Mononuclear cell (primary cell): Measurements from ENCODE around the gene ACSL1. TPM values are rescaled to one million over a fixed set of nuclear protein-coding genes. Genes with fewer than 3 reads are reported as not detected.

Source experiments
- H3K27me3 ChIP-seq: 2 replicates; pipeline ENCODE4 v1.6.0; 2011; ENCODE audit warnings: low read length, control low read depth; ENCODE audit not compliant: insufficient read depth
- H3K4me1 ChIP-seq: 2 replicates; pipeline ENCODE4 v1.5.1; 2011; ENCODE audit warnings: mild to moderate bottlenecking, low read length, control low read depth; ENCODE audit not compliant: insufficient read depth
- H3K4me3 ChIP-seq: 2 replicates; pipeline ENCODE4 v1.5.1; 2011; ENCODE audit warnings: mild to moderate bottlenecking, low read length, moderate library complexity
- H3K9me3 ChIP-seq: 2 replicates; pipeline ENCODE4 v1.5.1; 2011; ENCODE audit warnings: low read depth, mild to moderate bottlenecking, control low read depth, low read length
- total RNA-seq: library from RNA; depleted of rRNA; stranded (reverse); fragments of >200 nt; gene quantifications from one replicate; pipeline ENCODE4 v1.2.3, GENCODE V29; 2012

ACSL1 gene
- total RNA-seq, 1 donor = 110 TPM

DNA sequence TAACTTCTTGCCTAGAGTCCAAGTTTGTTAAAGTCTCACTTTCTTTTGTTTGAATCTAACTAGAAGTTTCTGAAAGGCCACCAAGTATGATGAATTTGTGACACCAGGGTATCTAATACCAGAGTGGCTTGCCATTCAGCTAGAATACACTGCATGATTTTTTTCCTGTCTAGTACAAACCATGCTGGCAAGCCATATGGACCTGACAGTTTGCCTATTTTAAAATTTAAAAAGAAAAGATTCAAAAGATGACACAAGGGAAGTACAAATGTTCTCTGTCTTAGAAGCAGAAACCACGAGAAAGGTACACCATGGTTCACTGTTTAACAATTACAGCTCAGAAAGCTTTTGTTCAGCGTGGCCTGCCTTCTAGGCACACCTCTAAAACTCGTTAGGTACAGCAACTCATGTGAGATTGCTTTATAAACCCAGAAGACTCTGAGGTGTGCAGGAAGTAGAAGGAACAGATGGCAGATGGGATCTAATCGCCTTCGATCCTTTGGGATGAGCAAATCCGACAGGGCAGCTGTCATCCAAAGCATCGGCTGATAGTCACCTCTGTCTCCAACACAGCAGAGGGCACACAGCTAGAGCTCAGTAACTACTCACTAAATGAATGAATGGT is 56.5 kb downstream of the ACSL1 start:
- H3K9me3 ChIP-seq = no peaks in the 10 kb centered on the region
- no peaks in the 10 kb centered on the region for H3K4me1 ChIP-seq
- H3K27me3 ChIP-seq = no peaks in the 10 kb centered on the region
- no peak overlapping the region for H3K4me3 ChIP-seq

DNA sequence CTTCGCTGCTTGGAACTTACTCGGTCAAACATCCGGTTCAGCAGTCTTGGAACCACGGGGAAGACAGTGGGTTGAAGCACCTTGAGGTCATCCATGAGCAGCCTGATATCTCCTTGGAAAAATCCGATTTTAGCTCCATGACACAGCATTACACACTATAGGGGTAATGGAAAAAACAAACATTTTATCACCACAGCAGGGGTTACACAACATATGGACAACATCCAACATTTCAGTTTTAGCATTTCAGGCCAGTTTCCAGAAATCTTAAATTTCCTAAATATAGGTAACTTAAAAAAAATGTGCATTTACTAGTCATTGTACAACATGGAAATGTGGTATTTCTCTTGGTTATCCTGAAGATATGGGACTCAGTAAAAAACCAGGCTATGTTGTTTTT is 57.5 kb downstream of the ACSL1 start:
- Histone ChIP-seq H3K4me1 (no peaks in the 10 kb centered on the region), H3K4me3 (no peak overlapping the region), H3K27me3 (no peaks in the 10 kb centered on the region), H3K9me3 (no peaks in the 10 kb centered on the region)

DNA sequence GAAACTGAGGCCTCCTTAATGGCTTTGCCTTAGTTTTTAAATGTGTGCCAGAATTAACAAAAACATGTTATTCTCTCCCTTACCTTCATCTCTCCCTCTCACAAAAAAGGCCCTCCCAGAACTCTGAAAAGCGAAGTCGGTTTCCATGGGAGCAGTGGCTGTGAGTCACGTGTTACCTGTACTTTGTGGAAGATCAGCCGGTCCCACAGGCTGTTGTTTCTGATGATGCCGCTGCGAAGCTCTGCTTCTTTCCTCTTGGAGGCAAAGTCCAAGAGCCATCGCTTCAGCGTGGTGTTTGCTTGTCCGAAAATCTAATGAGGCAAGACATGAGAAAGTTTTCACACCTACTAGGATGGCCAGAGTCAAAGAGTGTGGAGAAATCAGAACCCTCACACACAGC is 59.3 kb downstream of the ACSL1 start:
- Histone ChIP-seq H3K27me3 (no peaks in the 10 kb centered on the region), H3K4me1 (peaks cover 10% of the 10 kb centered on the region), H3K4me3 (no peak overlapping the region), H3K9me3 (no peaks in the 10 kb centered on the region)

DNA sequence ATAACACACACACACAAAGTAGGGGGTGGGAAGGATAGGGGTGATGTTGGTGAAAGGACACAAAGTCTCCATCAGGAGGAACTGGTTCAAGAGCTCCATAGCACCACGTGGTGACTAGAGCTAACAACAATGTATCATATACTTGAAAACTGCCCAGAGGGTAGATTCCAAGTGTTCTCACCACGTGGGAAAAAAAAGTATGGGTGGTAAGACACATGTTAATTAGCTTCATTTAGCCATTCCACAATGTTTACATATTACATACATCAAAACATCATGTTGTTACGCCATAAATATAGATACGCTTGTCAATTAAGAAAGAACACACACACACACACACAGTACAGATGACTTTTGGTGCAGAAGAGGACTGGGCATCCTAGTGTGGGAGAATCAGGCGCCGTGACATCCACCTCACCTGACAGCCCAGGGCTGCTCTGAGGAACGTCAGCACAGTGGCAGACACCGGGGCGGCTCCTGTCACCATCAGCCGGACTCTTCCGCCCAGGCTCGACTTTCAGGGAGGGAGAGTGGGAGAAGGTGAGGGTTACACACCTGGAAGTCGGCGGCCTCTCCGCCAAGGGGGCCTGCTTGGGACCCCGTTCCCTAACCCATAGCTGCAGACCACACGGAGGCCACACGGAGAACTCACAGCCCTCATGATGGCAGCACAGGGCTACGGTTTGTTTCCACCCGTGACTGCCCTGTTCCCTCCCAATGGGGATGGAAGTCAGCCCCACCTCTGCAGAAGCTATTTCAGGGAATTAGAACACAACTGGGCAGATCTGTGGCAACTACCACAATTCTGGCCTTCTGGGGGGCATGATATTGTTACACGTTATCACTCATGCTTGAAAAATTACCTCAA is 60.1 kb downstream of the ACSL1 start:
- H3K9me3 ChIP-seq = no peaks in the 10 kb centered on the region
- peaks cover 10% of the 10 kb centered on the region for H3K4me1 ChIP-seq
- no peak overlapping the region for H3K4me3 ChIP-seq
- H3K27me3 ChIP-seq = no peaks in the 10 kb centered on the region

DNA sequence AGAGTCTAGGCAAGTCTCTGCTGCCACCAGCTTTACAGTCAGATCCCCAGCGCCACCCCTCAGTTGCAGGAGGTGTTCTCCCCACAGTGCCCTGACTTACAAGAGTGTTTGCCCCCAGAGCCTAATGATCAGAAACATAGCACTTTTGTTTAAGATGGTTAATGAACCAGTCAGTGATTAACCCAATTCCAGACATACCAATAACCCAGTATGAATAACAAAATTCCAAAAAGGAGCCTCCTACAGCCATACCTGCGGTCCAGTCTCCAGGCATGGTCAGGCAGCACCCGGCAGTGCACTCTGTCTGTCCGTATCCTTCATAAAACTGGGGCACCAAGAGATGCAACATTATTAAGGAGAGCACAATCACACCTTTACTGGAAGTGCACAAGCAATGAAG is 61.2 kb downstream of the ACSL1 start:
- H3K4me3 ChIP-seq = no peak overlapping the region
- H3K9me3 ChIP-seq = no peaks in the 10 kb centered on the region
- peaks cover 10% of the 10 kb centered on the region for H3K4me1 ChIP-seq
- H3K27me3 ChIP-seq = no peaks in the 10 kb centered on the region

DNA sequence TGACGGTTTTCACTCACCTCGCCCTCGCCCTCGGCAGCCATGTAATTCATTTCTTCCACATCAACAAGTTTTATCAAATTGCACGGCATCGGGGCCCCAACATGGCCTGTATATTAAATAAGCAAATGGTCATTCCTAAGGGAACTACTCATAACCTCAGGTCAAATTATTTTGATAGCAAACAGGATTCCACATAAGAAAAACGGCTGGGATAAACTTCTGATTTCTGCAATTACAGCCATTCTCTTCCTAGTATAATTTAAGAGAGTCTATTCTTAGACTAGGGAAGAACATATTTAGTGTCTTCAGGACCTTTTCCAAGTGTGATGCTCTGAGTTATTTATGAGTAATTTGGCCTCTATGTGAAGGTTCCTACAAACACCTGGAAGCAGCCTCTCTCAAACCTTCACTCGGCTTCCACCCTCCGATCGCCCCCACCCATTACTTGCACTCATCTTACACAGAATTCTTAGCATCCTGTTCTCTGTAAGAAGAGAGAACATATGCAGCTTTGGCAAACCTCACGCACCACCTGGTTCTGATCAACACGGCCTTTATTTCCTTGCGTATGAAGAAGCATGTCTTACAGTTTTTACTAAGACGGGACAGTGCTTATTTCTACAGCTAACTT is 62.5 kb downstream of the ACSL1 start:
- no peak overlapping the region for H3K4me3 ChIP-seq
- no peaks in the 10 kb centered on the region for H3K9me3 ChIP-seq

DNA sequence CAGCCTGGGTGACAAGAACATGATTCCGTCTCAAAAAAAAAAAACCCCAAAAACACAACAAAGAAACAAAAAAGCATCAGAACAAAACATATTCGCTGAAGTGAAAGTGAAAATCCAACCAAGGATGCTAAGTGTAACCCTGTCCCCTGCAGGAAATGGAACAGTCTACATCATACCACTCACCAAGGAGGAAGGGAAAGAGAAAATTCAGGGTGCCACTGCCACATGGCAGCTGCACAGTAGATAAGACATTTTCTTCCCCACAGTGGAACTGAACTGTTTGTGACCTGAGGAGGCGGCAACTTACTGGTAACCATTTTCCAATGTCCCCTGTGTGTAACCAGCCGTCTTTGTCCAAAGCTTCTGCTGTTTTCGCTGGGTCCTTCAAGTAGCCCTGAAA is 63.7 kb downstream of the ACSL1 start:
- Histone ChIP-seq H3K27me3 (no peaks in the 10 kb centered on the region), H3K4me1 (peaks cover 10% of the 10 kb centered on the region), H3K9me3 (no peaks in the 10 kb centered on the region), H3K4me3 (no peak overlapping the region)

More for the DNA sequence above, 62.5 kb downstream of the ACSL1 start:
- peaks cover 10% of the 10 kb centered on the region for H3K4me1 ChIP-seq
- H3K27me3 ChIP-seq = no peaks in the 10 kb centered on the region

DNA sequence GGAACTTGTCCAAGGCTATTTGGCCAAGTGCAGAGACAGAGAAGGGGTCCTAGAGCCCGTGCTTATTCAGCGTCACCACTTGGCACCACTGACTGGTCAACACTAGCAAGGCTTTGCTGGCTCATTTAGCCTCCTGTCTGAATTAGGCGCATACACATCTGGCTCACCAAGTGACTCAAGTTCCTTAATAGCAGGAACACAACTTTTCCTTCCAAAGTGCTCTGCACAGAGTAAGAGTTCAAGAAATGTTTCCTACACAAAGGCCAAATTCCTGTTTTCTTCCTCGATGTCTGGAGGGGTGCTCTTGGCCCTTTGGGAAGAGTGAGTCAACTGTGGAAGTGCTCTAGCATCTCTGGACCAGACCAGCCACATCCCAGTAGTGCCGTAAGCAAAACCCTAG is 65.1 kb downstream of the ACSL1 start:
- Histone ChIP-seq H3K4me1 (peaks cover 10% of the 10 kb centered on the region), H3K27me3 (no peaks in the 10 kb centered on the region), H3K9me3 (no peaks in the 10 kb centered on the region), H3K4me3 (no peak overlapping the region)

DNA sequence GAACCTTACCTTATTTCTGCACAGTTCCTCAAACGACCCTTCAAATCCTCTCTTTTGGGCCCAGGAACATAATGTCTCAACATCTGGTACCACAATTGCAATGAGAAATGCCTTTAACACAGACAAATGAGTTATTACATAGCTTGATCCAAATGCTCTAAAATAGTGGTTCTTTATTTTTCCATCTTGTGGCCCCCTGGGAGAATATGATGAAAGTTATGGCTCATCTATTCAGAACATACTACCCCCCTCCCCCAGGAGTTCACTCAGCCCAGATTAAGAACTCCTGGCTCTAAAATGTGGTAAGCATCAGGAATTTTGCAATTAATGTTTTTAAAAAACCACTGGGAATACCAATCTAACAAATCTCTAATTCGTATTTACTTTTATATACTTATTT is 68.0 kb downstream of the ACSL1 start:
- H3K4me1 ChIP-seq = peaks cover 9% of the 10 kb centered on the region
- H3K9me3 ChIP-seq = no peaks in the 10 kb centered on the region

DNA sequence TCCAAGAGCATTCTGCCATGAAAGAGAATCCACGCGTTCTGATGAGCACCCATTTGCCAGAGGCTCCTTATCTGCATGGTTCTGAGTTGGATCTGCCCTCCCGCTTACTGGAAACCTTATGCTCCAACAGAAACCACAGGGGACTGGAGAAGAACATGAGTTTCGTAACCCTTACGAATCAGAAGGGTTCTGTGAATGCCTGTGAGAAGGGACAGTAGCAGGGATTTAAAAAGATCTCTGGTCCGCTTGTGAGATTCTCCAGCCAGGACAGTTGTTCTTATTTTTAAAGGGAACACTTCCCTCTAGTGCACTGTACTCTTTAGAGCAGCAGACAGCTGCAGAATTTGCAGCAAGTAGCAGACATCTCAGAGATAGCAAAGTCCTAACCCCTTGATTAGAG is 69.4 kb downstream of the ACSL1 start:
- H3K4me3 ChIP-seq = no peak overlapping the region
- no peaks in the 10 kb centered on the region for H3K27me3 ChIP-seq
- H3K4me1 ChIP-seq = no peaks in the 10 kb centered on the region
- H3K9me3 ChIP-seq = no peaks in the 10 kb centered on the region

More for the DNA sequence above, 68.0 kb downstream of the ACSL1 start:
- H3K4me3 ChIP-seq = no peak overlapping the region
- H3K27me3 ChIP-seq = no peaks in the 10 kb centered on the region

DNA sequence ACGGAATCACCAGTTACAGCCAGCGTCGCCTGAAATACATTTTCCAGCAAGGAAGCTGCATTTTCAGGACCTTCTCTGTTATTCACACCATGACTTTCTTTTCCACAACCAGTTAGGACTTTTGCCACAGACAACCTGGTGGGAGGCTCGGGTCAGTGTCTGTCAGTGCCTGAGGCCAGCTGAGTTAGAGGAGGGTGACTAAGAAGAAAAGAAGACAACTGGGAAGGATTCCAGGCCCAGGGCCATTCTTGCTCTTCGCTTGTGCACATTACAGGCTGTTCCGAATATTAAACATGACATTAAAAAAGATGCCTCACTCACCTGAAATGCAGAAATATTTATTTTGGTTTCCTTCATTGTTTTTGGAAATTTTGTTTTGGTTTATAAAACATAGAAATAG is 70.5 kb downstream of the ACSL1 start:
- no peak overlapping the region for H3K4me3 ChIP-seq
- H3K4me1 ChIP-seq = no peaks in the 10 kb centered on the region
- no peaks in the 10 kb centered on the region for H3K27me3 ChIP-seq
- H3K9me3 ChIP-seq = no peaks in the 10 kb centered on the region

DNA sequence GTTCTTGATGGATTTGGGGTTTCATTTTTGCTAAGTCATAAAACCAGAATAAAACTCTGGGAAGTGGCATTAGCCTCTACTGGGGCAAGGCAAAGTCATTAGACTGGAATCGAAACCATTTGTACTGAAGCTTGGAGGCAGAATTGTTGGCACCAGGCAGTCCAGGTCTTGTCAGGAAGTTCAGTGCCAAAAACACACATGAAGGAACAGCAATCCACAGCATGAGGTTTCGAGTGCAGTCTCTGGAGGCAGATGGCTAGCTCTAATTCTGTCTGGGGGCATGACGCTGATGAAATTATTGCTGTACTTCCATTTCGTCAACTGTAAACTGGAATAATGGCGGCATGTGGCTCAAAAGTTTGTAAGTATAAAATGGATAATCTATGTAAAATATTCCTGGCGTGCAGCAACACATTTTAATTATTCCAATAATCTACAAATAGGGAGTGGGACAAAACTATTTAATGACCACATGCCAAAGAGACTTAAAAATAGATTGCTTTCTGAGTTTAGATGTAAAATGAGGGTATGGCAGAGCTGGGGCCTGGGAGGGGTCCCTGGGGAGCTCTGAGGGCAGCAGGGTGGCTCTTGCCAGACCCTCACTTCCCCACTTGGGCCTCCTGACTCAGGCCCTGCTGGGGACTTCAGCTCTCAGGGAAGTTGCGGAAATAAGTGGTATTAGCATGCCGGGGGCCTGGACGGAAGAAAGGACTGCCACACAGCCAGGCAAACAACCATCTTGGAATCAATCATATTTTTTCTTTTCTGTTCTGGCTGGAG is 73.1 kb downstream of the ACSL1 start:
- H3K4me3 ChIP-seq = no peak overlapping the region
- H3K9me3 ChIP-seq = no peaks in the 10 kb centered on the region
- no peaks in the 10 kb centered on the region for H3K27me3 ChIP-seq
- H3K4me1 ChIP-seq = peaks cover 9% of the 10 kb centered on the region

DNA sequence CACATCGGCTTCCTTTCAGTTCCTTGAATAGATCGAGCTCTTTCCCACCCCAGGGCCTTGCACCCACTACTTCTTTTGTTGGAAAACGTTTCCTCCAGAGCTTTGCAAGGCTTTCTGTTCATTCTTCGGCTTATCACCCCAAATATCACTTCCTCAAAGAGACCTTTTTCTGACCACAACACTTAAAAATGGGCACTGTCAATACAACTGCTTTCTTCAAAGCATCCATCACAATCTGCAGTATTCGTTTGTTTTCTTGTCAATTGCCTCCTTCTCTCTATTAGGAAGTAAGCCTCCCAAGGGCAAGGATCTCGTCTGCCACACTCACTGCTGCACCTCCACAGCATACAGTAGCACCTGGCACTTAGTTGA is 74.2 kb downstream of the ACSL1 start:
- no peak overlapping the region for H3K4me3 ChIP-seq
- no peaks in the 10 kb centered on the region for H3K27me3 ChIP-seq
- H3K4me1 ChIP-seq = peaks cover 20% of the 10 kb centered on the region
- no peaks in the 10 kb centered on the region for H3K9me3 ChIP-seq

DNA sequence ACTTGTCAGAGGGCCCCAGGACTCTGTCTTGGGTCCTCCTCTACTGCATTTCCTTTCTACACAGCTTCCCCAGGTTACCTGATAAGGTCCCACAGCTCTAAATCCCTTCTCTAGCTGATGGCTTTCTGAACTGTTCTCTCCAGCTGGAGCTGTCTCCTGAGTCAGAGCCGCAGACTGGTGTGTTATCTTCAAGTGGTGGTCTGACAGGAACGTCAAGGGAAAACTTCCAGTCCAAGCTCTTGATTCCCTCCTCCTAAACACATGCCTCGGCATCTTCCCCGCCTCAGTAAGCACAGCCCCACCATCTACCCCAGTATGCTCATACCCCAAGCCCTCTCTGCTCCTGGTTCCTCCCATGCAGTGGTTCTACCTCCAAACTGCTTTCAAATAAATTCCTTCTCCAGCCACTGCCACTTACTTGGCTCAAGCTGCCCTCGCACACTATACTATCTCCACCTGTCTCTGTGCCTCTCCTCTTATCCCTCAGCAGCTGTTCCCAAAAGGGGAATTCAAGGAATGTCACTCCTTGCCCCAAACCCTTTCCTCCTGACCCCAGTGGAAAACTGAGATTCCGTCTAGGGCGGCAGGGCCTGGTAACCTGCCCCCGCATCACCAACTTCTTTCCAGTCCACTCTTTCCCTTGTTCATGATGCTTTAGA is 74.7 kb downstream of the ACSL1 start:
- Histone ChIP-seq H3K9me3 (no peaks in the 10 kb centered on the region), H3K4me3 (no peak overlapping the region), H3K4me1 (peaks cover 25% of the 10 kb centered on the region), H3K27me3 (no peaks in the 10 kb centered on the region)
